ENCODE data around the gene LCE1E. TPM values are rescaled to one million over a fixed set of nuclear protein-coding genes. Genes with fewer than 3 reads are reported as not detected.

Gene LCE1E
- total RNA-seq, 2 experiments from 2014 or later = not detected

DNA sequence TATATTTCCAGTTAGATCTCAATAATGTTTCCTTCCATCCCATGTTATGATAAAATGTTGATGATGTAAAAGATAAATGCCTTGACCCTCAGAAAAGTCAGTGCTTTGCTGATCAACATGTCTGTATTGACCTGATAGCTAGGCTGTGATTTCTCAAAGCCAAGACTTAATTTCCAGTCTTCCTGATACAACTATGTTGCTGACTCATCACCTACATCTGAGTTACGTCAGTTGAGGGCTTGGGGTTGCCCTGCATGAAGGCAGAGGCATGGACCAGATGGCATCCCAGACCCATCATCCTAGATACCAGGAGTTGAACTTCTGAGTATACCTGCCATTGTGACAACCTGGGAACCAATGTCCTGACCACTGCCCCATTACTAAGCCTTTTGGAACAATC is 15.3 kb downstream of the LCE1E start:
- BruUV-seq (replicated peaks) = no TSS peak
- Histone ChIP-seq H3K9me2 (ENCODE audit: insufficient read depth, low read length) (no peaks in the 10 kb centered on the region), H3K4me2 (ENCODE audit: low read length) (no peak overlapping the region), H3K27ac (ENCODE audit: low read depth, low read length, poor library complexity, severe bottlenecking) (no peak overlapping the region), H3K79me2 (ENCODE audit: insufficient read depth, low read depth, low read length) (no peaks in the 10 kb centered on the region), H4K20me1 (ENCODE audit: insufficient read depth, low read length) (no peaks in the 10 kb centered on the region), H3K4me1 (ENCODE audit: insufficient read depth, low read length, poor library complexity, severe bottlenecking) (no peaks in the 10 kb centered on the region), H3K9me3 (ENCODE audit: low read length) (no peaks in the 10 kb centered on the region), H3K36me3 (ENCODE audit: insufficient read depth, low read length) (no peaks in the 10 kb centered on the region), H2AFZ (ENCODE audit: low read length) (no peak overlapping the region), H3K4me3 (ENCODE audit: low read depth, low read length, poor library complexity, severe bottlenecking) (no peak overlapping the region)
- CTCF ChIA-PET (ENCODE audit: unreplicated experiment) = no interaction called here
- intact Hi-C loops (cut with micrococcal nuclease; ENCODE audit: unreplicated experiment) = no loop called here
- DNase-seq (ENCODE audit: low spot score) = no peak
- TF ChIP-seq, protein P1, sequence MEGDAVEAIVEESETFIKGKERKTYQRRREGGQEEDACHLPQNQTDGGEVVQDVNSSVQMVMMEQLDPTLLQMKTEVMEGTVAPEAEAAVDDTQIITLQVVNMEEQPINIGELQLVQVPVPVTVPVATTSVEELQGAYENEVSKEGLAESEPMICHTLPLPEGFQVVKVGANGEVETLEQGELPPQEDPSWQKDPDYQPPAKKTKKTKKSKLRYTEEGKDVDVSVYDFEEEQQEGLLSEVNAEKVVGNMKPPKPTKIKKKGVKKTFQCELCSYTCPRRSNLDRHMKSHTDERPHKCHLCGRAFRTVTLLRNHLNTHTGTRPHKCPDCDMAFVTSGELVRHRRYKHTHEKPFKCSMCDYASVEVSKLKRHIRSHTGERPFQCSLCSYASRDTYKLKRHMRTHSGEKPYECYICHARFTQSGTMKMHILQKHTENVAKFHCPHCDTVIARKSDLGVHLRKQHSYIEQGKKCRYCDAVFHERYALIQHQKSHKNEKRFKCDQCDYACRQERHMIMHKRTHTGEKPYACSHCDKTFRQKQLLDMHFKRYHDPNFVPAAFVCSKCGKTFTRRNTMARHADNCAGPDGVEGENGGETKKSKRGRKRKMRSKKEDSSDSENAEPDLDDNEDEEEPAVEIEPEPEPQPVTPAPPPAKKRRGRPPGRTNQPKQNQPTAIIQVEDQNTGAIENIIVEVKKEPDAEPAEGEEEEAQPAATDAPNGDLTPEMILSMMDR (conservative IDR thresholded peaks at IDR 0.05; ENCODE audit: low read length) = no peak
- no peak for TF ChIP-seq EZH2phosphoT487 (IDR thresholded peaks at IDR 0.05; ENCODE audit: borderline replicate concordance, low read depth, low read length)
- POLR2A ChIA-PET = interaction anchor here (0.9 to 1.3 kb wide), 2 partner anchors 15 to 18 kb away, joined by 3 read pairs; no protein-coding TSS in a partner anchor

DNA sequence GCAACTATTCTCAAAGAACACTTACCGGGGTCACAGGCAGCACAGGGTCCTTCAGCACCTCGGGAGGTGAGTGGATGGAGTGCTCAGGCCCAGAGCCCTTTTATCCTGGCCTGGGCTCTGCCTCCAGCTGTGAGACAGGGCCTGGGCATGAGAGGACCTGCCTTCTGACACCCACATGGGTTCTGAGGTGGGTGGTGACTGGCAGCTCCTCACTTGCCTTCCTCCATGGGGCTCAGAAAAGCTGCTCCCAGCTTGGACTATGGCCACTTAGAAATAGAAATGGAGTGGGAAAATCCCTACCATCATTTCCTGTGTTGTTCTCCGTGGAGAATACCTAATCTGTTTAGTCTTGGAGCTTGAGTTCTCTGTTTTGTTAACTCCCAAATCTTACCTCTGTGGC is 20.5 kb downstream of the LCE1E start, which contains the start of gene LCE1C:
Gene LCE1C (minus strand): TSS at position 76 of the 400 bp plus-strand sequence. CDS start 1,173 bp downstream, outside the sequence.
- DNase-seq (ENCODE audit: low spot score) = no peak
- no peaks in the 10 kb centered on the region for H4K20me1 ChIP-seq (ENCODE audit: insufficient read depth, low read length)
- H3K36me3 ChIP-seq (ENCODE audit: insufficient read depth, low read length) = no peaks in the 10 kb centered on the region
- H2AFZ ChIP-seq (ENCODE audit: low read length) = no peak within 1 kb of the TSS
- CTCF ChIA-PET (ENCODE audit: unreplicated experiment) = no interaction called here
- BruUV-seq (replicated peaks) = no TSS peak
- H3K79me2 ChIP-seq (ENCODE audit: insufficient read depth, low read depth, low read length) = no peaks in the 10 kb centered on the region
- no peak within 1 kb of the TSS for H3K4me2 ChIP-seq (ENCODE audit: low read length)
- intact Hi-C loops (cut with micrococcal nuclease; ENCODE audit: unreplicated experiment) = no loop called here
- H3K9me3 ChIP-seq (ENCODE audit: low read length) = no peaks in the 10 kb centered on the region
- POLR2A ChIA-PET = no interaction called here
- H3K9me2 ChIP-seq (ENCODE audit: insufficient read depth, low read length) = no peaks in the 10 kb centered on the region
- H3K27ac ChIP-seq (ENCODE audit: low read depth, low read length, poor library complexity, severe bottlenecking) = no peak within 1 kb of the TSS
- no peaks in the 10 kb centered on the region for H3K4me1 ChIP-seq (ENCODE audit: insufficient read depth, low read length, poor library complexity, severe bottlenecking)
- no peak within 1 kb of the TSS for H3K4me3 ChIP-seq (ENCODE audit: low read depth, low read length, poor library complexity, severe bottlenecking)
- TF ChIP-seq, protein P1 (conservative IDR thresholded peaks at IDR 0.05; ENCODE audit: low read length) = no peak
- no peak for TF ChIP-seq EZH2phosphoT487 (IDR thresholded peaks at IDR 0.05; ENCODE audit: borderline replicate concordance, low read depth, low read length)

GRCh38 chr1:152811050-152811449 is 25.0 kb downstream of the LCE1E start:
- no peak overlapping the region for H2AFZ ChIP-seq (ENCODE audit: low read length)
- BruUV-seq (replicated peaks) = no TSS peak
- no peaks in the 10 kb centered on the region for H3K9me2 ChIP-seq (ENCODE audit: insufficient read depth, low read length)
- no peak overlapping the region for H3K4me3 ChIP-seq (ENCODE audit: low read depth, low read length, poor library complexity, severe bottlenecking)
- POLR2A ChIA-PET = no interaction called here
- intact Hi-C loops (cut with micrococcal nuclease; ENCODE audit: unreplicated experiment) = no loop called here
- no peak for DNase-seq (ENCODE audit: low spot score)
- H3K4me1 ChIP-seq (ENCODE audit: insufficient read depth, low read length, poor library complexity, severe bottlenecking) = no peaks in the 10 kb centered on the region
- H3K79me2 ChIP-seq (ENCODE audit: insufficient read depth, low read depth, low read length) = no peaks in the 10 kb centered on the region
- TF ChIP-seq, protein P1 (conservative IDR thresholded peaks at IDR 0.05; ENCODE audit: low read length) = no peak
- no peak for TF ChIP-seq EZH2phosphoT487 (IDR thresholded peaks at IDR 0.05; ENCODE audit: borderline replicate concordance, low read depth, low read length)
- no peaks in the 10 kb centered on the region for H4K20me1 ChIP-seq (ENCODE audit: insufficient read depth, low read length)
- no peaks in the 10 kb centered on the region for H3K36me3 ChIP-seq (ENCODE audit: insufficient read depth, low read length)
- H3K27ac ChIP-seq (ENCODE audit: low read depth, low read length, poor library complexity, severe bottlenecking) = no peak overlapping the region
- no peaks in the 10 kb centered on the region for H3K9me3 ChIP-seq (ENCODE audit: low read length)
- CTCF ChIA-PET (ENCODE audit: unreplicated experiment) = no interaction called here
- no peak overlapping the region for H3K4me2 ChIP-seq (ENCODE audit: low read length)
